Fibroblast of skin of back (primary cell): ENCODE results near the gene YES1.
"Not testable (repeated sequence)": the region's sequence is repeated elsewhere in the genome, so short reads cannot be mapped to it uniquely, and the experiment has no call there.

Experiments
- DNase-seq: peaks from one replicate; pipeline ENCODE4 v3.0.0-alpha.2; 2013

The YES1 gene

DNA sequence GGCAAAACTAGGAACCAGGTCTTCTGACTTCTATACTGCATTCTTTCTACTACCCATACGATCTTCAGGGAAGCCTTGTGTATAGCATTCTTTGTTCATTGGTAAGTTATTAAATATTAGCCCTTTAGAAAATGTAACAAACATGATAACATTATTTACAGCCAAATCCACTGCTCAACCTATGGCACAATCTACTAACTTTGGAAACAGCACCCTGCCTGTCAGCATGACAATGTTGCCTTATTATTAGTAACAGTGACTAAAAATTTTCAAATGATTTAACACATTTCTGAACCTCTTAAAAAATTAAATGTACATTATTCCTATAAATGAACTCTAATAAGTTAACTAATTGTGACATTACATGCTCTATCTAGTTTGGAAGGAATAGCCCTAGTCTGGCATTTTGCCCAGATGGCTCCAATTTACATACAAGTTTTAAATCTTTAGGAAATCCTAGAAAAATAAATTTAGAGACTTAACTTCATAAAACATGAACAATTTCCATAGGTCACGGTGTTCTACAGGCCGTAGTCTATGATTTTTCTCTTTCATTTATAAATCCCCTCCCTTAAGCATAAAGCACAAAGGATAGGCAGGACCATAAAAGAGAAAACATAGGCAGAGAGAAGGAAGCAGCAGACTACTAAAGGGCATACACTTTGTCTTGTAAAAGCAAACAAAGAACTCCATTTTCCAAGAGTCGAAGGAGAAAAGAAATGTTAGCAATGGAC, 33.7 kb downstream of the YES1 start:
- no peak for DNase-seq

- DNase-seq: no peak
Observed at GRCh38 chr18:777021-777420, 35.0 kb downstream of the YES1 start.

GRCh38 chr18:776044-776443, 36.0 kb downstream of the YES1 start:
- not testable (repeated sequence) for DNase-seq

DNA sequence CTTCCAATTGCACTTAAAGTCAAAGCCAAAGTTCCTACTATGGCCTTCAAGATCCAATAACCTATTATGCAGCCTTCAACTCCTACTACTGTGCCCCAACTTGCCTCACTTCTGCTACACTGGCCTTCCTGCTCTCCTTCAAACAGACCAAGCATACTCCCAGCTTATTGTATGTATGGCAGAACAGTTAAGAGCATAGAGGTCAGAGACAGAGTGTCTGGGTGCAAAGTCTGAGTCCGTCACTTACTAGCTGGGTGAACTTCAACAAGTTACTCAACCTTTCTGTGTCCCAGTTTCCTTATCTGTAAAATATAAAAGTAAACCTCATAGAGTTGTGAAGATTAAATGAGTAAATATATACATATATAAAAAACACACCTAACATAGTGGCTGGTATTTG, 37.2 kb downstream of the YES1 start:
- no peak for DNase-seq

- DNase-seq: no peak
Observed at GRCh38 chr18:773980-774624, 37.9 kb downstream of the YES1 start.

GRCh38 chr18:770583-770961, 41.5 kb downstream of the YES1 start:
- DNase-seq: no peak

DNA sequence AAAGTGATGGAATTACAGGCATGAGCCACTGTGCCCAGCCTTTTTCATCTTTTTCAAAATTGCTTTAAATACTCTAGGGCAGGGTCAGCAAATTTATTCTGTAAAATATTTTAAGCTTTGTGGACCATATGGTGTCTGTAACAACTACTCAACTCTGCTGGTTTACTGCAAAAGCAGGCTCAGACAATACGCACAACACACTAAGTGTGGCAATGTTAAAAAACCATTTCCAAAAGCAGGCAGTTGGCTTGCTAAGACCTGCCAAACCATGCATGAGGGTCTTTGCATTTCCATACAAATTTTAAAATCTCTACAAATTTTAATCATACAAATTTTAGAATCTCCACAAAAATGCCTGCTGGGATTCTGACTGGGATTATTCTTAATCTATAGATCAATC, 44.1 kb downstream of the YES1 start:
- DNase-seq: no peak

DNA sequence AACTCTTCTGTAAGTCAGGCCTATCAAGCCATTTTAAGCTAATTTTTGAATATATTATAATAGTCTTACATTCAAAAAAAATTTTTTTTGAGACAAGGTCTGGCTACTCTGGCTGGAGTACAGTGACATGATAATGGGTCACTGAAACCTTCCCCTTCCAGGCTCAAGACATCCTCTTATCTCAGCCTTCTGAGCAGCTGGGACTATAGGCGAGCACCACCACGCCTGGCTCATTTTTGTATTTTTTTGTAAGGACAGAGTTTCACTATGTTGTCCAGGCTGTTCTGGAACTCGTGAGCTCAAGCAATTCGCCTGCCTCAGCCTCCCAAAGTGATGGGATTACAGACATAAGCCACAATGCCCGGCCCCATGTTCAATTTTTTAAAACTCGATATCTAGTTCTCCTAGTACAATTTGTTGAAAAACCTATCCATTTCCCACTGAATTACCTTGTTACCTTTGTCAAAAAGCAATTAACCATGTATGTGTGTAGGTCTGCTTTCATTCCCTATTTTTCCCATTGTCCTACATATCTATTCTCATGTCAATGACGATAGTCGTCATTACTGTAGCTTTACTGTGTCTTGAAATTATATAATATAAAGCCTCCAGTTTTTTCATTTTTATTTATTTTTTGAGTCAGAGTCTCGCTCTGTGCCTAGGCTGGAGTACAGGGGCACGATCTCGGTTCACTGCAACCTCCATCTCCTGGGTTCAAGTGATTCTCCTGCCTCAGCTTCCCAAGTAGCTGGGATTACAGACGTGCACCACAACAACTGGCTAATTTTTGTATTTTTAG, 44.8 kb downstream of the YES1 start:
- DNase-seq: no peak

DNA sequence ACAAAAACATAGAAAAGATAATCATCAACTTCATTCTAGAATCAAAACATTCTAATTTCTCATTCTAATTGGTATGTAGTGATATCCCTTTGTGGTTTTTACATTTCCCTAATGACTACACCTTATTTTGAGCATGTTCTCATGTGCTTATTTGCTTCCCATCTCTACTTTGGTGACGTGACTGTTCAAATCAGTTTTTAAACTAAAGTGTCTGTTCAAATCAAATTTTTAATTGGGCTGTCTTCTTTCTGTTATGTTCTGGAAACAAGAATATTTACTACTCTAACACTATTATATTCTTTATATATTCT, 45.5 kb downstream of the YES1 start:
- DNase-seq: no peak

GRCh38 chr18:765764-766549, 46.1 kb downstream of the YES1 start:
- DNase-seq: no peak

- not testable (repeated sequence) for DNase-seq
Observed at GRCh38 chr18:759864-760263, 52.2 kb downstream of the YES1 start.

DNA sequence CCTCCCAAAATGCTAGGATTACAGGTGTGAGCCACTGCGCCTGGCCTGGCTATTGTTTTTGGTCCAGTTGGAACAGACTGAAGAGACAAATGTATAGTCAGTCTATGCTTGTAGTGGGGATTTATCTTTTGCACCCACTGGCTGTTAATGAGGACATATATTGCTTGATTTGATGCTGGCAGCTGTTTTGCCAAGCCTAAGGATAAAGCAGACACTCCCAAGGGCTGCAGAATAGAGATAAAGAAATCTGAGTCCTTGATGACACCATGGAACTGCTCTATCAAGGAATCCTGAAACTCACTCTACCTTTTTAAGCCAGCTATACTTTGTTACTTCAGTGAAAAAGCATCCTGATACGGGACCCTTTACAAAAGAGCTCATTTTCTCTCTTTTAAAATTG, 56.5 kb downstream of the YES1 start:
- no peak for DNase-seq

GRCh38 chr18:754656-755055, 57.4 kb downstream of the YES1 start:
- no peak for DNase-seq

DNA sequence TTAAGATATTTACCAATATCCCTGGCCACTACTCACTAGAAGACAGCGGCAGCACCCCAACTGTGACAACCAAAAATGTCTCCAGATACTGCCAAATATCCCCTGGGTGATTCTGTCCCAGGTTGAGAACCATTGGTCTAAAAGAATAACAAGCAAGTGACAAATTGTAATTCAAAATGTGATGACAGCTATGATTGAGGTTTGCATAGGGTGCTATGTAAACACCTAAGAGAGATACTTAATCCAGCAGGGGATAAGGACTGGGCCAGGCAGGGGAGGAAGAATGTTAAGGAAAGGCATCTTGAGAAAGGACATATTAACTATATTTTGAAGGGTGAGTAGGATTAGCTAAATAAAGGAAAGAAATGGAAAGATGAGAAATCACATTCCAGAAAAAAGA, 61.6 kb downstream of the YES1 start:
- no peak for DNase-seq

GRCh38 chr18:744832-745597, 67.0 kb downstream of the YES1 start:
- DNase-seq: no peak

DNA sequence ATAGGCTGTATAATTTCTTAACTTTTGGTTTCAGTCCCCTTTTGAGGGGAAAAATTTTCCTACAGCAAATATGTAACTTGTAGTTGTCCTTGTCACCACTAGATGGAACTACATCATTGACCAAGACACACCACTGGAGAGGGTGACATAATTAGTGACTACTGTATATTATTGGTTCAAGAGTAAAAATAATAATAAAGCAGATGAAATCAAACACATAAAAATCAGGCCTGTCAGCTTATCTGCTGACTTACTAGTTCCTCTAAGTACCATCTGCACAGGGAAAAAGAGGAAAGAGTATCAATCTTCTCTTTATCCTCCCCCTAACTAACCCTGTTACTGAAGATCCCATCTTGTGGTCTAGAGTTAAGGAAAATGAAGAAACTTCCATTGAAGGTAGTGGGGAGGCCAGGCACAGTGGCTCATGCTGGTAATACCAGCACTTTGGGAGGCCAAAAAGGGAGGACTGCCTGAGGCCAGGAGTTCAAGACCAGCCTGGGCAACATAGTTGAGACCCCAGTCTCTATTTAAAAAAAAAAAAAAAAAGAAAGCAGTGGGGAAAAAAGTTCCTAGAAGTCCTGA, 70.0 kb downstream of the YES1 start:
- peak; percentile 46 for DNase-seq

DNA sequence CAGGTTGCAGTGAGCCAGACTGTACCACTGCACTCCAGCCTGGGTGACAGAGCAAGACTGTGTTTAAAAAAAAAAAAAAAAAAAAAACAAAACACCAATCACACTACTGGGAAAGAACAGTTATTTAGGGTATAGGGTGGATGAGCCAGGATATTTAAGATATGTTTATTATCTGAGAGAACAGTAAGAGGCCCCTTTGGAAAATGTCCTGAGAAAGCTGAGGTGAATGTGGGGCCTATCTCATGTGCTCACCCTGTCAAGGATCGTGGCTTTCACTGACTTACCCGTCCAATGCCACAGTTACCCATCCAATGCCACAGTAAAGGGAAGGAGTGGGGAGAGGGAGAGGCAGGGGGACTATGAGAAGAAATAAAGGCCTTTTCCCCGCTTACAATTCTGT, 79.7 kb downstream of the YES1 start:
- no peak for DNase-seq

GRCh38 chr18:731185-731584, 80.9 kb downstream of the YES1 start:
- DNase-seq: no peak

DNA sequence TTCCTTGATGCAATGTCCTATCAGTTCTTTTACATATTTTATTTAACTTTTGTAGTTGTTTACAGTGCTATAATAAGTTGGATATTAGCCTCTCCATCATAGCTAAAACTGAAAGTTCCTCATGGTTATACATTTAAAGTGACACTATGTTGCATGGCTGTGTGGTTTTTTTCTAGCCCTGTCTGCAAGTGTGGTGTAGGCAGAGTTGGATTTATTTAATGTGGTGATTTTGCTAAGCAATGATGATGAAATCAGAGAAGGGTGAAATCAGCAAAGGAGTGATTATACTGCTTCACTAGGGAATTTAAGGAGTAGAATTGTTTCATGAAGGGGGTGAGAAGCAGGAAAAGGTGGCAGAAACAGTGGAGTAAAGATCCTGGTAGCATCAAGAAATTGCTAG, 81.3 kb downstream of the YES1 start:
- no peak for DNase-seq

DNA sequence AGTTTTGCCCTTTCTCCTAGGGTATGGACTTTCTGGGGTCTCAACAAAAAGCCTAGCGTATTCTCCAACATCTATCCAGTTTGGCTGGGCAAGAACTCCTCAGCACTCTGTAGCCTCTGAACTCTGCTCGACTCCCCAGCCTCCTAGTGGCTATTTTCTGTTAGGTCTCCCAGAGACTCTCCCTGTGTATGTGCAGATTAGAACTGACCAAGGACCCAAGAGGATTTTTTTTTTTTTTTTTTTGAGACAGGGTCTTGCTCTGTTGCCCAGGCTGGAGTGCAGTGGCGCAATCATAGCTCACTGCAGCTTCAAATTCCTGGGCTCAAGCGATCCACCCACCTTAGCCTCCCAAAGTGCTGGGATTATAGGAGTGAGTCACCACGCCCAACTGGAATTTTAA, 81.9 kb downstream of the YES1 start:
- not testable (repeated sequence) for DNase-seq

DNA sequence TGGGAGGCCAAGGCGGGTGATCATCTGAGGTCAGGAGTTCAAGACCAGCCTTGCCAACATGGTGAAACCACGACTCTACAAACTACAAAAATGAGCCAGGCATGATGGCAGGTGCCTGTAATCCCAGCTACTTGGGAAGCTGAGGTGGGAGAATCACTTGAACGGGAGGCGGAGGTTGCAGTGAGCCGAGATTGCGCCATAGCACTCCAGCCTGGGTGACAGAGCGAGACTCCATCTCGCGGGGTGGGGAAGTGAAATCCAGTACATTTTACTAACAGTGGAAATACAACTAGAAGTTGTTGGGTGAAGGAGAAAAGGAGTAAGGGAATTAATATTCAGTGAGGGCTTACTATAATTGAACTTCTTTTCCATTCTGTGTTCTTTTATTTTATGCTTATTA, 86.4 kb downstream of the YES1 start:
- no peak for DNase-seq

DNA sequence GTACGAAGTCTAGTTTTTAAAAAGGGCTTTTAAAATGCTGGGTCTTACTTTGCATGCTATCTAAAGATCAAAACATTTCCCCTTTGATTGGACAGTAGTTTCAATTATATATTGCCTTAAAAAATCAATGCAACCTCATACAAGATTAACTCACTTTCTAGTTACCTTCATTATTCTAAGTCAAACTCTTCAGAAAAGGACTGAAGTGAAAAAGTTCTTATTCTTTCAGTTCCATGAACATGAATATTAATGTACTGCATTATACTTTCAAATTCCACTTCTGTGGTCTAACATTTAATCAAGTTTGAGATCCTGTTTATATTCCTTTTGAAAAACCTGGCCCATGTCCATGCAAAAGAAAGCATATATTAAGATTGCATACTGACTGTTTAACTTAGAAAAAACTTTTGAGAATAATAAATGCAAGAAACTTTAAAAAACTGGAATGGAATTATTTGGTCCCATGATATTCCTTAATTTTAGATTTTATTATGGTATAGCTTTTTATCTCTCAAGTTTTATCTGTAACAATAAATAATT, 88.4 kb downstream of the YES1 start:
- no peak for DNase-seq
